H1 (cell line): Measurements from ENCODE around the gene HEXIM2. TPM values are rescaled to one million over a fixed set of nuclear protein-coding genes. Genes with fewer than 3 reads are reported as not detected.

Source experiments
- CREB1 ChIP-seq: IDR thresholded peaks from 2 replicates; pipeline ENCODE4 v1.6.1; 2012; ENCODE audit warnings: inconsistent platforms
- EGR1 ChIP-seq: IDR thresholded peaks from 2 replicates; pipeline ENCODE4 v1.6.1; 2011; ENCODE audit warnings: low read depth, low read length, borderline replicate concordance
- NRF1 ChIP-seq: IDR thresholded peaks from 2 replicates; pipeline ENCODE4 v1.6.1; 2011; ENCODE audit warnings: mild to moderate bottlenecking, low read depth, low read length, improper control_type of control experiment
- RFX5 ChIP-seq: IDR thresholded peaks from 2 replicates; pipeline ENCODE4 v1.6.1; 2011; ENCODE audit warnings: low read depth, low read length, improper control_type of control experiment, borderline replicate concordance
- SP4 ChIP-seq: IDR thresholded peaks from 2 replicates; pipeline ENCODE4 v1.6.1; 2012; ENCODE audit warnings: low read length, inconsistent platforms
- TEAD4 ChIP-seq: IDR thresholded peaks from 2 replicates; pipeline ENCODE4 v1.6.1; 2012; ENCODE audit warnings: low read depth, low read length, inconsistent platforms, mixed read lengths
- YY1 ChIP-seq: IDR thresholded peaks from 2 replicates; pipeline ENCODE4 v1.6.1; 2011; ENCODE audit warnings: low read depth, mild to moderate bottlenecking, low read length
- polyA plus RNA-seq, 7 experiments: library from polyadenylated mRNA; depleted of rRNA in 3 of 7; stranded (reverse) in 5 of 7; unstranded in 2 of 7; fragments of >200 nt in 5 of 7; fragments of 200-250 nt in 2 of 7; gene quantifications; 1 replicate in 5 of 7; 2 replicates in 1 of 7; 4 replicates in 1 of 7; pipeline versions ENCODE4 v1.2.1 to v1.2.3, GENCODE V29; 2011 to 2013; ENCODE audit warnings: missing spikeins in 2 of 7, mixed read lengths in 2 of 7
- total RNA-seq: library from RNA; stranded (reverse); fragmentation: NEBNext Ultra II Directional; extraction: Animal tissue kit (Norgen Biotek cat#: 25700); gene quantifications from 2 replicates; pipeline ENCODE4 v1.2.1, GENCODE V29; 2021
- TF ChIP-seq, protein P1 (sequence below): fragments of 300-600 bp; sonication (generic); IDR thresholded peaks from 2 replicates; pipeline ENCODE4 v1.7.1; 2012; ENCODE audit warnings: low read length, moderate library complexity, mild to moderate bottlenecking, inconsistent platforms; ENCODE audit not compliant: insufficient replicate concordance
- TF ChIP-seq, protein P2 (sequence below): IDR thresholded peaks from 2 replicates; pipeline ENCODE4 v1.6.1; 2012; ENCODE audit warnings: low read length, inconsistent platforms

Gene HEXIM2
- total and polyA plus RNA-seq, 2 of the 8 experiments (the other 6 are each of a cell fraction or from before 2014, with no cell fraction given), result 7.5 to 13.2 TPM

DNA sequence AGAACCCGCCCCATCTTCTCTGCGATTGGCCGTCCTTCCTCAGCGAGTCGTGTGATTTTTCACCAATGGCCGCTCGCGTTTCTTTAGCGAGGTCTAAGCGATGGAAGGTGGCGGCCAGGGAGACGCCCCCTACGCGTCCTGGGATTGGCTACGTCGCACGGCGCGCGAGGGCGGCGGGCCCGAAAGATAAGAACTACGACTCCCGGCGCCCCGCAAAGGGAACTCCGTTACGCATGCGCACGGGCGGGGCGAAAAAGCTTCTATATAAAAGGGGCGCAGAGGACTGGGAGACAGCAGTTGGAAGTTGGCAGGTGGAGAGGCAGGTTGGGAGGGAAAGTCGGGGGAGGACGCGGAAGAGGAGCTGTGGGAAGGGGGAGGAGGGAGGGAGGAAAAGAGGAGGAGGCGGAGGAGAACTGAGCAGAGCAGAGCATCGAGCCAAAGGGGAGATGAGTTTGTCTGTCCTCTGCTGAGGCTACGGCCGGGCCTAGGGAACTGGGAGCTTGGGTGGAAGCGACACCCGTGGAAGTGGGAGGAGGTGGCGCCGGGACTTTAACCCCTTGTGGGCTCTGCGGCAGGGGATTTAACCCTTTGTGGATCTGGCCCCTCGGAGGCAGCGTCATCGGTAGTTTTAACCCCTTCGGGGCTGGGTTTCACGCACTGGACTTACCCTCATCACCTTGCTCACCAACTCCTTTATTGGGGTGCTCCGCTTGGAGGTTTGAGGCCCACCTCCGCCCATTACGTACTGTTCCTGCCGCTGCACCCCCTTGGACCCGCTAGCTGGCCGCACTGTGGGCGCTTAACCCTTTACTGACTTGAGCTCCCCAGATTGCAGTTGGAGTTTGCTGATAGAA lies 13.3 kb upstream of the HEXIM2 start, which contains the start of gene HEXIM1 (continued):
- TF ChIP-seq, protein P1, sequence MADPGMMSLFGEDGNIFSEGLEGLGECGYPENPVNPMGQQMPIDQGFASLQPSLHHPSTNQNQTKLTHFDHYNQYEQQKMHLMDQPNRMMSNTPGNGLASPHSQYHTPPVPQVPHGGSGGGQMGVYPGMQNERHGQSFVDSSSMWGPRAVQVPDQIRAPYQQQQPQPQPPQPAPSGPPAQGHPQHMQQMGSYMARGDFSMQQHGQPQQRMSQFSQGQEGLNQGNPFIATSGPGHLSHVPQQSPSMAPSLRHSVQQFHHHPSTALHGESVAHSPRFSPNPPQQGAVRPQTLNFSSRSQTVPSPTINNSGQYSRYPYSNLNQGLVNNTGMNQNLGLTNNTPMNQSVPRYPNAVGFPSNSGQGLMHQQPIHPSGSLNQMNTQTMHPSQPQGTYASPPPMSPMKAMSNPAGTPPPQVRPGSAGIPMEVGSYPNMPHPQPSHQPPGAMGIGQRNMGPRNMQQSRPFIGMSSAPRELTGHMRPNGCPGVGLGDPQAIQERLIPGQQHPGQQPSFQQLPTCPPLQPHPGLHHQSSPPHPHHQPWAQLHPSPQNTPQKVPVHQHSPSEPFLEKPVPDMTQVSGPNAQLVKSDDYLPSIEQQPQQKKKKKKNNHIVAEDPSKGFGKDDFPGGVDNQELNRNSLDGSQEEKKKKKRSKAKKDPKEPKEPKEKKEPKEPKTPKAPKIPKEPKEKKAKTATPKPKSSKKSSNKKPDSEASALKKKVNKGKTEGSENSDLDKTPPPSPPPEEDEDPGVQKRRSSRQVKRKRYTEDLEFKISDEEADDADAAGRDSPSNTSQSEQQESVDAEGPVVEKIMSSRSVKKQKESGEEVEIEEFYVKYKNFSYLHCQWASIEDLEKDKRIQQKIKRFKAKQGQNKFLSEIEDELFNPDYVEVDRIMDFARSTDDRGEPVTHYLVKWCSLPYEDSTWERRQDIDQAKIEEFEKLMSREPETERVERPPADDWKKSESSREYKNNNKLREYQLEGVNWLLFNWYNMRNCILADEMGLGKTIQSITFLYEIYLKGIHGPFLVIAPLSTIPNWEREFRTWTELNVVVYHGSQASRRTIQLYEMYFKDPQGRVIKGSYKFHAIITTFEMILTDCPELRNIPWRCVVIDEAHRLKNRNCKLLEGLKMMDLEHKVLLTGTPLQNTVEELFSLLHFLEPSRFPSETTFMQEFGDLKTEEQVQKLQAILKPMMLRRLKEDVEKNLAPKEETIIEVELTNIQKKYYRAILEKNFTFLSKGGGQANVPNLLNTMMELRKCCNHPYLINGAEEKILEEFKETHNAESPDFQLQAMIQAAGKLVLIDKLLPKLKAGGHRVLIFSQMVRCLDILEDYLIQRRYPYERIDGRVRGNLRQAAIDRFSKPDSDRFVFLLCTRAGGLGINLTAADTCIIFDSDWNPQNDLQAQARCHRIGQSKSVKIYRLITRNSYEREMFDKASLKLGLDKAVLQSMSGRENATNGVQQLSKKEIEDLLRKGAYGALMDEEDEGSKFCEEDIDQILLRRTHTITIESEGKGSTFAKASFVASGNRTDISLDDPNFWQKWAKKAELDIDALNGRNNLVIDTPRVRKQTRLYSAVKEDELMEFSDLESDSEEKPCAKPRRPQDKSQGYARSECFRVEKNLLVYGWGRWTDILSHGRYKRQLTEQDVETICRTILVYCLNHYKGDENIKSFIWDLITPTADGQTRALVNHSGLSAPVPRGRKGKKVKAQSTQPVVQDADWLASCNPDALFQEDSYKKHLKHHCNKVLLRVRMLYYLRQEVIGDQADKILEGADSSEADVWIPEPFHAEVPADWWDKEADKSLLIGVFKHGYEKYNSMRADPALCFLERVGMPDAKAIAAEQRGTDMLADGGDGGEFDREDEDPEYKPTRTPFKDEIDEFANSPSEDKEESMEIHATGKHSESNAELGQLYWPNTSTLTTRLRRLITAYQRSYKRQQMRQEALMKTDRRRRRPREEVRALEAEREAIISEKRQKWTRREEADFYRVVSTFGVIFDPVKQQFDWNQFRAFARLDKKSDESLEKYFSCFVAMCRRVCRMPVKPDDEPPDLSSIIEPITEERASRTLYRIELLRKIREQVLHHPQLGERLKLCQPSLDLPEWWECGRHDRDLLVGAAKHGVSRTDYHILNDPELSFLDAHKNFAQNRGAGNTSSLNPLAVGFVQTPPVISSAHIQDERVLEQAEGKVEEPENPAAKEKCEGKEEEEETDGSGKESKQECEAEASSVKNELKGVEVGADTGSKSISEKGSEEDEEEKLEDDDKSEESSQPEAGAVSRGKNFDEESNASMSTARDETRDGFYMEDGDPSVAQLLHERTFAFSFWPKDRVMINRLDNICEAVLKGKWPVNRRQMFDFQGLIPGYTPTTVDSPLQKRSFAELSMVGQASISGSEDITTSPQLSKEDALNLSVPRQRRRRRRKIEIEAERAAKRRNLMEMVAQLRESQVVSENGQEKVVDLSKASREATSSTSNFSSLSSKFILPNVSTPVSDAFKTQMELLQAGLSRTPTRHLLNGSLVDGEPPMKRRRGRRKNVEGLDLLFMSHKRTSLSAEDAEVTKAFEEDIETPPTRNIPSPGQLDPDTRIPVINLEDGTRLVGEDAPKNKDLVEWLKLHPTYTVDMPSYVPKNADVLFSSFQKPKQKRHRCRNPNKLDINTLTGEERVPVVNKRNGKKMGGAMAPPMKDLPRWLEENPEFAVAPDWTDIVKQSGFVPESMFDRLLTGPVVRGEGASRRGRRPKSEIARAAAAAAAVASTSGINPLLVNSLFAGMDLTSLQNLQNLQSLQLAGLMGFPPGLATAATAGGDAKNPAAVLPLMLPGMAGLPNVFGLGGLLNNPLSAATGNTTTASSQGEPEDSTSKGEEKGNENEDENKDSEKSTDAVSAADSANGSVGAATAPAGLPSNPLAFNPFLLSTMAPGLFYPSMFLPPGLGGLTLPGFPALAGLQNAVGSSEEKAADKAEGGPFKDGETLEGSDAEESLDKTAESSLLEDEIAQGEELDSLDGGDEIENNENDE, result no peak
- peak; percentile 81 for TF ChIP-seq CREB1
- TF ChIP-seq NRF1, result peak; percentile 99
- peak; percentile 93; the same call in 1 of the 2 replicates for TF ChIP-seq SP4
- no peak for TF ChIP-seq RFX5
- TF ChIP-seq TEAD4, result peak; percentile 55; the same call in 1 of the 2 replicates
- peak; percentile 58; the same call in 1 of the 2 replicates for TF ChIP-seq EGR1
- TF ChIP-seq, protein P2, sequence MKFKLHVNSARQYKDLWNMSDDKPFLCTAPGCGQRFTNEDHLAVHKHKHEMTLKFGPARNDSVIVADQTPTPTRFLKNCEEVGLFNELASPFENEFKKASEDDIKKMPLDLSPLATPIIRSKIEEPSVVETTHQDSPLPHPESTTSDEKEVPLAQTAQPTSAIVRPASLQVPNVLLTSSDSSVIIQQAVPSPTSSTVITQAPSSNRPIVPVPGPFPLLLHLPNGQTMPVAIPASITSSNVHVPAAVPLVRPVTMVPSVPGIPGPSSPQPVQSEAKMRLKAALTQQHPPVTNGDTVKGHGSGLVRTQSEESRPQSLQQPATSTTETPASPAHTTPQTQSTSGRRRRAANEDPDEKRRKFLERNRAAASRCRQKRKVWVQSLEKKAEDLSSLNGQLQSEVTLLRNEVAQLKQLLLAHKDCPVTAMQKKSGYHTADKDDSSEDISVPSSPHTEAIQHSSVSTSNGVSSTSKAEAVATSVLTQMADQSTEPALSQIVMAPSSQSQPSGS, result peak; percentile 87
- TF ChIP-seq YY1, result no peak
